HG03139 (cell line): ENCODE measurements around the gene ELMO1.

Source experiments
- ATAC-seq: cut with Tn5 transposase; IDR thresholded peaks from one replicate; pipeline ENCODE4 v1.9.1; 2021; ENCODE audit not compliant: unreplicated experiment

The ELMO1 gene

DNA sequence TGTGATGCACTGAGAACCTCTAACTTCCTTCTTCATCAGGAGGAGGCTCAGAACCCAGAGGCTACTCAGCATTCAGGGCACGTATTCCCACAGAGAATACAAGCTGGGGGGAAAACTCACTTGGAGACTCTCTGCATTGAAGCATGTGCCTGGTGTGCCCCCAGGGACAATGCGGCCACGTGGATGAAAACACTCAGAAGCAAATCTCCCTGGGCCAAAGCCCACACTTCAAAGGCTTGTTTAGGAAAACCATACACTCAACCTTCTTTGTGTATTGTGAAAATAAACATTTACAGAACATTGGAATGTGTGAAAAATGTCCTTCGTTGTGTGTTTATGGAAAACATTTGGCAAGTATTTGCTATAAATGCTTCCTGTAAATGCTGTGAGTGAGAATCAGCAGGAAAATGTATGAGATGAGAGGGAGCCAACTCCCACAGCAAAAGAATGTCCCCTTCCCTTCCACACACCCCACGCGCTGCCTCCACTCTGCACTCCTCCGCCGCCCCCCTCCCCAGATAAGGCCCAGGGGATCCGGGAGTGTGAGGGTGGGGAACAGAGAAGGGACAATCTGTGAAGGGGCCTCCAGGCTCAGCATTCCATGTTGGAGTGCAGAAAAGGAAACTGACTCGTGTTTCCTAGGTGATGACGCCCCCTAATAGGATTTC, 339.5 kb downstream of the ELMO1 start:
- ATAC-seq: no peak

GRCh38 chr7:37108615-37109014, 340.0 kb downstream of the ELMO1 start:
- ATAC-seq: no peak

- no peak for ATAC-seq
These were observed 341.5 kb downstream of the ELMO1 start for GRCh38 chr7:37107047-37107750.

DNA sequence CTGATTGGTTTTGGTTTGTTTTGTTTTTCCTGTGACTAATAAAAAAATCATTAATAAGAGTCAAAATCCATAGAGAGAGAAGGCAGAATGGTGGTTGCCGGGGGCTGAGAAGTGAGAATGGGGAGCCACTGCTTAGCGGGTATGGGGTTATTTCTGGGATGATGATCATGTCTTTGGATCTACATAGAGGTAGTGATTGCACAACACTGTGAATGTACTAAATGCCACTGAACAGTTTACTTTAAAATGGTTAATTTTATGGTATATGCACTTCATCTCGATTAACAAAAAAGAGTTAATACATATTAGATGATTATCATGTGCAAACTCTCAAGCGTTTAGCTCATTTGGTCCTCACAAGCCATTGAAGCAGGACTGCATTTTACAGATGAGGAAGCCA, 342.9 kb downstream of the ELMO1 start:
- ATAC-seq: no peak

DNA sequence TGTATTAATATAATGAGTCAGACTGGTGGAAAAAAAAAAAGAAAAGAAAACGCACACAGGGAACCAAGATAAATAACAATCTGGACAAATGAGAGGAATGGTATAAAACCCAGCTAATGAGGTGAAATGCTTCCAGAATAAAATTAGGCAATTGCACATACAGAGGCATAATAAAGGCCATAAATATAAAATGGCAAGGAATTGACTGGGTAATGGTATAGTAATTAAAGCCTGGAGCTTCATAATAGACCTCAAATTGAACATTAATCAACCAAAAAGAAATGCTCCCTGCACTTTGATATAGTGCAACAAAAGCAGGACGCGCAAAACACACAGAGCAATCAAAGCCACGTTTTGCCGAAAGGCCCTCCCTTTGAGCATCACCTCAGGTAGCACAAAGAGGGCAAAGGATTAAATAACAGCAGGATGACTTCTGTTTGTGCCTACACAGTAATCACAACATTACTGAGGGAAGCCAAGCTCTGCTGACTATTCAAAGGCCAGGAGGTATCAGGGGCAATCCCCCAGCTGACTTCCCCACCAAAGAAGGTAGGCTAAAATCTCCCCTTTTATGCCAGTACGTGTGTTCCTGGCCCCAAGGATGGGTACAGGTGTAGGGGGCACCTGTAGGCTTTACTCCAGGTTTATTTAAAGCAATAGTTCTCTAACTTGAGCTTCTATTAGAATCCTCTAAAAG, 343.7 kb downstream of the ELMO1 start:
- no peak for ATAC-seq

DNA sequence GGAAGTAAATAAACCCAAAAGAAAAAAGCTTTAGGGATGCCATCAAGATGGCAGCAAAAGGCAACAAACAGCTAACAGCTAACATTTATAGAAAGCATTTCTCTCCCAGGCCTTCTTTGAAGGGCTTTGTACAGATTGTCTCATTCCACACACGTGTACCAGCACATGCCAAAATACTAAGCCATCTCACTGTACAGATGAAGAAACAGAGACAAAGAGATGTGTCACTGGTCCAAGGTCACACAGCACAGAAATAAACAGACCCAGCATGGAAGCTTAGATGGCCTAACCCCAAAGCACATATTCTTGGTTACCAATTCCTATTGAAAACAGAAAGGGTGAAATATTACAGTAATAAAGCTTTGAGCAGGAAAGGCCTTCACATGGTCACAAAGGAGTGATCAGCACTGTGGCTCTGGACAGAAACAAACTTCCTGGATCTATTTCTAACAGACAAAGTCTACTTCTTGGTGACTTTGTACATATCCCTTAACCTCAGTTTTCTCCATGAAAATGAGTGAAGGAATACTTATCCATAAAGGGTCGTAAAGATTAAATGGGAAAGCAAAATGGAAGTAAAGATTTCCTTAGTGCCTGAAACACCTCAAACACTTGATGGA, 346.0 kb downstream of the ELMO1 start:
- ATAC-seq: no peak

DNA sequence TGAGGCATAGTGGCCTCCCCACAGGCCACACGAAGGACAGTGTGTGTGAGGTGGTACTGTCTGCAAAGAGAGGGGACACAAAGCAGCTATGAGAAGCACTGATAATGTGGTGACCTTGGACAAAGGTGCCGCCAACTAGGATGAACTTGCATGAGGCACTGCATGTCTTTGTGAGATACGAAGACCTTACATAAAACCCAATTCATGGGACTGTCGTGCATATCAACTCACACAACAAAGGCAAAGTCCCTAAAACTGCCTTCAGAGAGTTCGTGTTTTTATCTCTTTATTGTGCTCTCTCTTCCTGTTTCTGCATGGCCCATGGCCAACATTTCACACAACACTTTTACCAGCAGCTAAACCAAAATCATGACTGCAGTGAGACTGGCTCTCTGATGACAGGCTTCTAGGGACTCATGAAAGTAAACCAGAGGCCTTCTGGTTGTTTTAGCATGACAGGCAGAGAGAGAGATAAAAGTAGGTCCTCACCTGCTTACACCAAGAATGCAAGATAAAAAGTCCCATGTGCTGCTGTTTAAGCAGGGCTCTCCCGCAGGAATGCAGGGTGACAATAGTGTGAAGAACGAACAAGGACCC, 347.8 kb downstream of the ELMO1 start:
- ATAC-seq: no peak

DNA sequence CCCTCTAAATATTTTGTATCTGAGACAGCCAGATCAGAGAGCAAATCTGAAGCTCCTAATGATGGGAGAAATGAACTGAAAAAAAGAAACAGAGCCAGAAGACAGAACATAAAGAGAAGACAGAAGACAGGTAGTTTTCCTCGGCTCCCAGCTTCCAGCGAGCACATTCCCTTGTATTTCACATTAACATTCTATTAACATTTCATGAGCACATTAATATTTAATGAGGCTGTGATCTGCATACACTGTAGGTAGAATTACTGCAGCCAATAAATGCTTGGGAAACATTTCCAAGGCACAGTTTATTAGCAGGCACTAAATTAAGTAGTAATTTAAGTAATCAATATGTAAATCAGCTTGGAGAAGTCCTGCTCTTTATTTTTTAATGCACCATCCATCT, 349.9 kb downstream of the ELMO1 start:
- no peak for ATAC-seq

- ATAC-seq: no peak
These were observed 350.7 kb downstream of the ELMO1 start for GRCh38 chr7:37097983-37098382.

DNA sequence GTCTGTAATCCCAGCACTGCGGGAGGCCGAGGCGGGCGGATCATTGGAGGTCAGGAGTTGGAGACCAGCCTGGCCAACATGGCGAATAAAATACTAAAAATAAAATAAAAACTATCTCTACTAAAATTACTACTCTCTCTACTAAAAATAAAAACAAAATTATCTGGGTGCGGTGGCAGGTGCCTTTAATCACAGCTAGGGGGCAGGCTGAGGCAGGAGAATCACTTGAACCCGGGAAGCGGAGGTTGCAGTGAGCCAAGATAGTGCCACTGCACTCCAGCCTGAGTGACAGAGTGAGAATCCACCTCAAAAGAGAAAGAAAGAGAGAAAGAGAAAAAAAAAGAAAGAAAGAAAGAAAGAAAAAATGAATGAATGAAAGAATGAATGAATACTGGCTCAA, 351.4 kb downstream of the ELMO1 start:
- no peak for ATAC-seq

- ATAC-seq: no peak
These were observed 352.3 kb downstream of the ELMO1 start for GRCh38 chr7:37096341-37096740.

DNA sequence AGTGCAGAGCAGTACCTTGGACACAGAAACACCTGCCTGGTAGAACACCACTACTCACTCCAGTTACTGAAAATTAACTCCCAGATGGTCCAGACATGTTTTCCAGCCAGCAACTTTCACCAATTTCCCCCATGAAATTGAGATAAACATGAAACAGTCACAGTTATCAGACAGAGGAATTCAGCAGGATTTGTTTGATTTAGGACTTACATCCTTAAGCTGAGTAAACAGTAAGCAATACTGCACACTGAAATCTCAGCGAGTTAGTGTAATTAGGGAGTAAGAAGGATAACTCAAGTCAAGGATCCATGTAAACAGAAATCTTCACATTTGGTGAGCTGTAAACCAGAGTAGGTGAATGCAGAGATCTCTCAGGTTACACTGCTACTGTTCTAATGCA, 353.5 kb downstream of the ELMO1 start:
- ATAC-seq: no peak

DNA sequence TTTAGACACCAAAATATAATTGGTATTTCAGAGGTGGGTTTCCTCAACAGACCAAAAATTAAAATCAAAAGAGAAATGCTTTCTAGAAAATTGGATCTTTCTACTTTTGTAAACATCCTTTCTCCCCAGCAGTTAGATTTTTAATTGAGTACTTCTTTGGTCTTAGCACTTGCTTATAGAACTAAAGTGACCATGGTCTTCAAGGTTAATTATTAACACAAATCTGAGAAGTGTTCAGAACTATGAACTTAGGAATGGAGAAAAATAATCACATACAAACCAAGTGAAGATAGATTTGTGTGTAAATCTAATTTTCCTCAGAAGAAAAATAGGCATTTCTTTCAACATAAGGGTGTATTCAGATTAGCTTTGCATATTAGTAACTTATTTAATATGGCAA, 355.4 kb downstream of the ELMO1 start:
- ATAC-seq: no peak

- no peak for ATAC-seq
These were observed 356.1 kb downstream of the ELMO1 start for GRCh38 chr7:37092548-37092947.

GRCh38 chr7:37089972-37090371, 358.7 kb downstream of the ELMO1 start:
- no peak for ATAC-seq

- no peak for ATAC-seq
These were observed 363.1 kb downstream of the ELMO1 start for GRCh38 chr7:37085600-37085999.

DNA sequence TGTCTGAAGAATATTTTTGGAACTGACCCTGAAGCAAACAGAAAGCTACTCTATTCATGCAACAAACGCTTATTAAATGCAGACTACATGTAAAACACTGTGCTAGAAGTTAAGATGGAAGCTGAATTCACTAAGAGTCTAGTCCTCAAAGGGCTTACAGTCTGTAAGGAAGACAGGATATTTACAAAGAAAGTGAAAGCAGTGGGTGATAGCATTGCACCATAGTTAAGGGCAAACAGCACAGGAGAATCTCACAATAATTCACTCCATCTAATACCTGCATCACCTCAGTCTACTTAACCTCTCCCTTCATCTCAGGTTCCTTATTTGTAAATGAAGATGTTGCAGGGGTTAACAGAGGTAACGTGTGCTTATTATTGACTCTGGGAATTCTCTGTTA, 364.4 kb downstream of the ELMO1 start:
- no peak for ATAC-seq

GRCh38 chr7:37083311-37084096, 365.2 kb downstream of the ELMO1 start:
- no peak for ATAC-seq

DNA sequence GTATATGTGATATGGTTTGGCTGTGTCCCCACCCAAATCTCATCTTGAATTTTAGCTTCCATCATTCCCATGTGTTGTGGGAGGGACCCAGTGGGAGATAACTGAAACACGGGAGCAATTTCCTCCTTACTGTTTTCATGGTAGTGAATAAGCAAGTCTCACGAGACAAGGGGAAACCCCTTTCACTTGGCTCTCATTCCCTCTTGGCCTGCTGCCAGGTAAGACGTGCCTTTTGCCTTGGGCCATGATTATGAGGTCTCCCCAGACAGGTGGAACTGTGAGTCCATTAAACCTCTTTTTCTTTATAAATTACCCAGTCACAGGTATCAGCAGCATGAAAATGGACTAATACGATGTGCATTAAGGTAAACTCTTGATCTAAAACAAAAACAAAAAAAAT, 367.2 kb downstream of the ELMO1 start:
- ATAC-seq: no peak

GRCh38 chr7:37079420-37079819, 369.2 kb downstream of the ELMO1 start:
- no peak for ATAC-seq

GRCh38 chr7:37076668-37077067, 372.0 kb downstream of the ELMO1 start:
- no peak for ATAC-seq
